Esophagus muscularis mucosa (tissue), 4 donors: ENCODE results near the gene PYCR2. TPM values are rescaled to one million over a fixed set of nuclear protein-coding genes. Genes with fewer than 3 reads are reported as not detected.
A peak's percentile ranks its signal among the peaks of the same experiment; 100 is the strongest.

ENCODE experiments used
- DNase-seq: peaks from one replicate; pipeline ENCODE4 v3.0.0-alpha.2; 2017; ENCODE audit errors: extremely low spot score
- H3K27ac ChIP-seq, 4 donors: fragments of 200-600 bp; sonication (generic); replicated peaks in 1 of 4; 1 replicate in 3 of 4; 2 replicates in 1 of 4; pipeline ENCODE4 v1.5.1; 2016 to 2019; ENCODE audit warnings: mild to moderate bottlenecking in 1 of 4
- H3K27me3 ChIP-seq, 4 donors: fragments of 200-600 bp; sonication (generic); one replicate each; pipeline versions ENCODE4 v1.5.1 to v1.6.0; 2016 to 2019
- H3K36me3 ChIP-seq, 4 donors: fragments of 200-600 bp; sonication (generic); one replicate each; pipeline ENCODE4 v1.5.1; 2016 to 2019
- H3K4me1 ChIP-seq, 4 donors: fragments of 200-600 bp; sonication (generic); one replicate each; pipeline ENCODE4 v1.5.1; 2016 to 2019
- H3K4me3 ChIP-seq, 4 donors: fragments of 200-600 bp; sonication (generic); 1 replicate in 2 of 4; 2 replicates in 2 of 4; pipeline ENCODE4 v1.5.1; 2016 to 2019; ENCODE audit warnings: mild to moderate bottlenecking in 4 of 4, moderate library complexity in 1 of 4
- H3K9me3 ChIP-seq, 4 donors: fragments of 200-600 bp; sonication (generic); 1 replicate in 3 of 4; 2 replicates in 1 of 4; pipeline ENCODE4 v1.5.1; 2016 to 2019
- CTCF ChIP-seq, 3 experiments: fragments of 200-600 bp in 2 of 3; fragments of 450-650 bp in 1 of 3; sonication (generic) in 2 of 3; IDR thresholded peaks; one replicate each; pipeline ENCODE4 v1.5.1; 2017 to 2019; ENCODE audit warnings: antibody characterized with exemption in 3 of 3, mild to moderate bottlenecking in 2 of 3, moderate library complexity in 1 of 3
- EP300 ChIP-seq: sonication (generic); formaldehyde crosslinking; IDR thresholded peaks from one replicate; pipeline ENCODE4 v1.6.1; 2017; ENCODE audit warnings: antibody characterized with exemption
- POLR2A ChIP-seq: fragments of 450-650 bp; IDR thresholded peaks from one replicate; pipeline ENCODE4 v1.6.1; 2017; ENCODE audit warnings: antibody characterized with exemption, moderate library complexity, mild to moderate bottlenecking, low read depth
- POLR2AphosphoS5 ChIP-seq, 2 donors: sonication (generic); formaldehyde crosslinking; IDR thresholded peaks; one replicate each; pipeline ENCODE4 v1.6.1; 2017; ENCODE audit warnings: antibody characterized with exemption in 2 of 2
- WGBS: methylation state at CpG from one replicate; pipeline ENCODE4 v1.1.5; 2018; 5-methylcytosine and 5-hydroxymethylcytosine counted together
- intact Hi-C: fragments of 100-400 bp; cut with DNase I; formaldehyde crosslinking; loops from one replicate; pipeline ENCODE4 v1.15.1; 2023
- total RNA-seq, 4 donors: library from RNA; depleted of rRNA; stranded (reverse); fragments of >200 nt; gene quantifications; one replicate each; pipeline versions ENCODE4 v1.1.0 to v1.2.1, GENCODE V29; 2016

PYCR2 gene
- total RNA-seq, 4 donors from 2014 or later, result 37.4 to 73.6 (median 58.2) TPM

GRCh38 chr1:225921734-225922709, 2.0 kb downstream of the PYCR2 start:
- Histone ChIP-seq H3K9me3 (no peaks in the 10 kb centered on the region), H3K27ac (no peak overlapping the region), H3K36me3 (peaks cover 0 to 46% (median 41%) of the 10 kb centered on the region in 4 donors), H3K4me3 (no peak overlapping the region), H3K4me1 (peaks cover 29 to 54% (median 37%) of the 10 kb centered on the region in 4 donors), H3K27me3 (no peaks in the 10 kb centered on the region)
- intact Hi-C loops, result no loop called here
- WGBS, result 100% methylated on average over 2 of the region's 23 CpGs
- DNase-seq, result peak; percentile 75
- TF ChIP-seq EP300 (no peak), CTCF (IDR thresholded peaks at IDR 0.05) (no peak), POLR2A (no peak), POLR2AphosphoS5 (IDR thresholded peaks at IDR 0.05) (no peak)

- no peak for DNase-seq
- 18% methylated on average over 5 of the region's 5 CpGs for WGBS
Observed at GRCh38 chr1:225919906-225920305, 4.1 kb downstream of the PYCR2 start.

GRCh38 chr1:225918280-225918679, 5.8 kb downstream of the PYCR2 start:
- Histone ChIP-seq H3K4me1 (peaks cover 23 to 40% (median 28%) of the 10 kb centered on the region in 4 donors), H3K9me3 (no peaks in the 10 kb centered on the region), H3K27ac (no peak overlapping the region), H3K4me3 (no peak overlapping the region), H3K36me3 (peaks cover 0 to 73% (median 62%) of the 10 kb centered on the region in 4 donors), H3K27me3 (no peaks in the 10 kb centered on the region)
- DNase-seq, result no peak
- intact Hi-C loops, result loop anchor here (10.0 kb wide), 1 partner anchor 57 kb away; no protein-coding TSS in a partner anchor
- TF ChIP-seq POLR2AphosphoS5 (IDR thresholded peaks at IDR 0.05) (no peak), EP300 (no peak), POLR2A (no peak), CTCF (IDR thresholded peaks at IDR 0.05) (no peak)
- WGBS, result 79% methylated on average over 4 of the region's 4 CpGs

More at GRCh38 chr1:225919906-225920305, 4.1 kb downstream of the PYCR2 start:
- intact Hi-C loops, result loop anchor here (10.0 kb wide), 1 partner anchor 55 kb away; no protein-coding TSS in a partner anchor
- Histone ChIP-seq H3K27ac (peak overlapping the region in 2 of 4 donors; percentile 46 to 48), H3K4me3 (no peak overlapping the region), H3K36me3 (peaks cover 0 to 67% (median 57%) of the 10 kb centered on the region in 4 donors), H3K27me3 (no peaks in the 10 kb centered on the region), H3K4me1 (peaks cover 29 to 51% (median 36%) of the 10 kb centered on the region in 4 donors), H3K9me3 (no peaks in the 10 kb centered on the region)
- no peak for TF ChIP-seq POLR2A
- TF ChIP-seq POLR2AphosphoS5 (IDR thresholded peaks at IDR 0.05), result peak in 1 of 2 donors; percentile 24
- TF ChIP-seq CTCF (IDR thresholded peaks at IDR 0.05), result no peak
- no peak for TF ChIP-seq EP300

GRCh38 chr1:225917536-225917935, 6.5 kb downstream of the PYCR2 start:
- H3K27me3 ChIP-seq, result no peaks in the 10 kb centered on the region
- H3K27ac ChIP-seq, result no peak overlapping the region
- no peak for DNase-seq
- intact Hi-C loops, result loop anchor here (10.0 kb wide), 1 partner anchor 57 kb away; no protein-coding TSS in a partner anchor
- peaks cover 0 to 76% (median 65%) of the 10 kb centered on the region in 4 donors for H3K36me3 ChIP-seq
- 93% methylated on average over 5 of the region's 5 CpGs for WGBS
- TF ChIP-seq POLR2AphosphoS5 (IDR thresholded peaks at IDR 0.05), result no peak
- TF ChIP-seq EP300, result no peak
- no peak for TF ChIP-seq CTCF (IDR thresholded peaks at IDR 0.05)
- TF ChIP-seq POLR2A, result no peak
- H3K4me3 ChIP-seq, result no peak overlapping the region
- H3K4me1 ChIP-seq, result peaks cover 16 to 32% (median 21%) of the 10 kb centered on the region in 4 donors
- H3K9me3 ChIP-seq, result no peaks in the 10 kb centered on the region
